Measurements from ENCODE around the gene CHKA. TPM values are rescaled to one million over a fixed set of nuclear protein-coding genes. Genes with fewer than 3 reads are reported as not detected.

The CHKA gene
- total and polyA plus RNA-seq, 2 experiments from 2014 or later: 37.1 to 94.4 TPM

GRCh38 chr11:68044898-68045351 is 76.3 kb downstream of the CHKA start:
- H3K4me1 ChIP-seq (ENCODE audit: insufficient read depth): peaks cover 8% of the 10 kb centered on the region
- H3K4me2 ChIP-seq: no peak overlapping the region
- no peaks in the 10 kb centered on the region for H4K20me1 ChIP-seq (replicated peaks; ENCODE audit: insufficient read depth)
- ATAC-seq (no peak), DNase-seq (ENCODE audit: low spot score) (no peak)
- H3K27me3 Mint-ChIP-seq (ENCODE audit: insufficient read depth, low read depth, poor library complexity): peaks cover 7% of the 10 kb centered on the region
- H3K9me3 Mint-ChIP-seq: no peaks in the 10 kb centered on the region
- H3K9me2 ChIP-seq (ENCODE audit: insufficient read depth): no peaks in the 10 kb centered on the region
- no peaks in the 10 kb centered on the region for H3K36me3 Mint-ChIP-seq (ENCODE audit: low read depth)
- H3K27ac ChIP-seq (ENCODE audit: low read depth): no peak overlapping the region
- 0 out of 2 replicates have a peak, but pooled peaks cover 3% of the 10 kb centered on the region for H3F3A ChIP-seq (replicated peaks; ENCODE audit: low read depth)
- no peak overlapping the region for H3K27ac Mint-ChIP-seq
- no peaks in the 10 kb centered on the region for H3K36me3 ChIP-seq (ENCODE audit: insufficient read depth)
- no peak overlapping the region for H3K4me3 ChIP-seq
- H3K4me1 Mint-ChIP-seq: peaks cover 4% of the 10 kb centered on the region
- TF ChIP-seq ETS1 (IDR thresholded peaks at IDR 0.05): no peak
- no peak for TF ChIP-seq REST (IDR thresholded peaks at IDR 0.05; ENCODE audit: unreplicated experiment)
- TF ChIP-seq ZNF462 (CRISPR knock-in tag; IDR thresholded peaks at IDR 0.05): no peak
- TF ChIP-seq STAT1 (IDR thresholded peaks at IDR 0.05; ENCODE audit: unreplicated experiment): no peak
- TF ChIP-seq JUNB (IDR thresholded peaks at IDR 0.05; ENCODE audit: unreplicated experiment): no peak
- no peak for TF ChIP-seq ZNF114 (CRISPR knock-in tag; IDR thresholded peaks at IDR 0.05)
- TF ChIP-seq CREB1 (CRISPR knock-in tag; IDR thresholded peaks at IDR 0.05; ENCODE audit: low read depth): no peak
- TF ChIP-seq CTCF (conservative IDR thresholded peaks at IDR 0.05; ENCODE audit: low read depth in 2 of 2): no peak
- TF ChIP-seq EZH2 (IDR thresholded peaks at IDR 0.05; ENCODE audit: low read depth, unreplicated experiment): no peak
- TF ChIP-seq ZNF331 (CRISPR knock-in tag; IDR thresholded peaks at IDR 0.05; ENCODE audit: low read depth): no peak
- TF ChIP-seq EZH2phosphoT487 (IDR thresholded peaks at IDR 0.05; ENCODE audit: unreplicated experiment): no peak
- H3K27me3 ChIP-seq (ENCODE audit: insufficient read depth): no peaks in the 10 kb centered on the region
- H3K79me2 ChIP-seq (replicated peaks; ENCODE audit: insufficient read depth): no peaks in the 10 kb centered on the region
- no peak overlapping the region for H3K4me3 Mint-ChIP-seq
- H2AFZ ChIP-seq: no peak overlapping the region
